Upper lobe of left lung (tissue), 6 donors: ENCODE results near the gene WTAP. TPM values are rescaled to one million over a fixed set of nuclear protein-coding genes. Genes with fewer than 3 reads are reported as not detected.
A peak's percentile ranks its signal among the peaks of the same experiment; 100 is the strongest.

ENCODE experiments used
- ATAC-seq, 2 donors: fragments of 200-7000 bp; cut with Tn5 transposase; one replicate each; pipeline ENCODE4 v1.9.1; 2022; ENCODE audit warnings: mild to moderate bottlenecking in 2 of 2, moderate library complexity in 2 of 2; ENCODE audit not compliant: low FRiP score in 2 of 2
- DNase-seq, 2 donors: peaks; one replicate each; pipeline ENCODE4 v3.0.0-alpha.2; 2019 to 2020
- H3K27ac ChIP-seq, 4 donors: fragments of 200-600 bp; sonication (generic); one replicate each; pipeline ENCODE4 v1.5.1; 2016 to 2019
- H3K27me3 ChIP-seq, 4 donors: fragments of 200-600 bp; sonication (generic); one replicate each; pipeline ENCODE4 v1.5.1; 2017 to 2019
- H3K36me3 ChIP-seq, 4 donors: fragments of 200-600 bp; sonication (generic); one replicate each; pipeline ENCODE4 v1.5.1; 2016 to 2019
- H3K4me1 ChIP-seq, 4 donors: fragments of 200-600 bp; sonication (generic); one replicate each; pipeline ENCODE4 v1.5.1; 2018 to 2019
- H3K4me3 ChIP-seq, 4 donors: fragments of 200-600 bp; sonication (generic); one replicate each; pipeline ENCODE4 v1.5.1; 2017 to 2019; ENCODE audit warnings: mild to moderate bottlenecking in 2 of 4, moderate library complexity in 1 of 4
- H3K9me3 ChIP-seq, 4 donors: fragments of 200-600 bp; sonication (generic); one replicate each; pipeline ENCODE4 v1.5.1; 2018 to 2019
- CTCF ChIP-seq, 6 experiments: fragments of 450-650 bp in 4 of 6; fragments of 200-600 bp in 2 of 6; sonication (generic) in 2 of 6; IDR thresholded peaks; one replicate each; pipeline ENCODE4 v1.5.1; 2016 to 2019; ENCODE audit warnings: antibody characterized with exemption in 6 of 6
- EP300 ChIP-seq, 4 donors: sonication (generic); formaldehyde crosslinking; IDR thresholded peaks; one replicate each; pipeline ENCODE4 v1.5.1; 2017; ENCODE audit warnings: antibody characterized with exemption in 4 of 4, control low read depth in 2 of 4
- POLR2A ChIP-seq, 4 donors: fragments of 450-650 bp; IDR thresholded peaks; one replicate each; pipeline ENCODE4 v1.5.1; 2016 to 2017; ENCODE audit warnings: antibody characterized with exemption in 4 of 4, mild to moderate bottlenecking in 2 of 4
- POLR2AphosphoS5 ChIP-seq, 2 donors: sonication (generic); formaldehyde crosslinking; IDR thresholded peaks; one replicate each; pipeline ENCODE4 v1.5.1; 2017; ENCODE audit warnings: antibody characterized with exemption in 2 of 2
- WGBS, 2 donors: methylation state at CpG; one replicate each; pipeline ENCODE4 v1.1.5; 2017 to 2018; 5-methylcytosine and 5-hydroxymethylcytosine counted together
- total RNA-seq, 6 donors: library from RNA; depleted of rRNA in 4 of 6; stranded (reverse); fragments of >200 nt in 4 of 6; gene quantifications; one replicate each; pipeline versions ENCODE4 v1.1.0 to v1.2.1, GENCODE V29; 2016 to 2021
- donor health status: DM: no; HTN: no; CAD: no; lungs with moderate emphysema.
- donor health status: DM: no; HTN: yes; CAD: no; lungs with severe emphysema.

The WTAP gene
- total RNA-seq, 6 donors from 2014 or later, result 67.0 to 123 (median 90.6) TPM

GRCh38 chr6:159772196-159772595, 44.9 kb downstream of the WTAP start:
- no peaks in the 10 kb centered on the region for H3K4me1 ChIP-seq
- H3K4me3 ChIP-seq, result no peak overlapping the region
- no peak for DNase-seq
- H3K27me3 ChIP-seq, result no peaks in the 10 kb centered on the region
- H3K27ac ChIP-seq, result no peak overlapping the region
- peaks cover 4 to 61% (median 49%) of the 10 kb centered on the region in 4 donors for H3K36me3 ChIP-seq
- no peak for TF ChIP-seq EP300 (IDR thresholded peaks at IDR 0.05)
- no peaks in the 10 kb centered on the region for H3K9me3 ChIP-seq
- WGBS, 2 donors, result 3 to 52% methylated on average over 1 of the region's 1 CpG
- no peak for ATAC-seq

- H3K9me3 ChIP-seq, result no peaks in the 10 kb centered on the region
- peaks cover 39 to 75% (median 67%) of the 10 kb centered on the region in 4 donors for H3K36me3 ChIP-seq
- DNase-seq, result no peak
- no peaks in the 10 kb centered on the region for H3K4me1 ChIP-seq
- no peak overlapping the region for H3K4me3 ChIP-seq
- H3K27ac ChIP-seq, result no peak overlapping the region
- H3K27me3 ChIP-seq, result no peaks in the 10 kb centered on the region
- no peak for TF ChIP-seq CTCF (IDR thresholded peaks at IDR 0.05)
- TF ChIP-seq POLR2A (IDR thresholded peaks at IDR 0.05), result no peak
- TF ChIP-seq EP300 (IDR thresholded peaks at IDR 0.05), result no peak
- TF ChIP-seq POLR2AphosphoS5 (IDR thresholded peaks at IDR 0.05), result no peak
- 79 to 96% methylated on average over 7 of the region's 7 CpGs for WGBS, 2 donors
- no peak for ATAC-seq
Observed at GRCh38 chr6:159777240-159777904, 50.1 kb downstream of the WTAP start.

- ATAC-seq (no peak), DNase-seq (no peak)
- Histone ChIP-seq H3K9me3 (no peaks in the 10 kb centered on the region), H3K4me3 (no peak overlapping the region), H3K27ac (no peak overlapping the region), H3K4me1 (no peaks in the 10 kb centered on the region), H3K27me3 (no peaks in the 10 kb centered on the region), H3K36me3 (peaks cover 45 to 83% (median 74%) of the 10 kb centered on the region in 4 donors)
- WGBS, 2 donors, result 77 to 79% methylated on average over 1 of the region's 1 CpG
- TF ChIP-seq POLR2AphosphoS5 (IDR thresholded peaks at IDR 0.05) (no peak), EP300 (IDR thresholded peaks at IDR 0.05) (no peak), CTCF (IDR thresholded peaks at IDR 0.05) (no peak), POLR2A (IDR thresholded peaks at IDR 0.05) (no peak)
Observed at GRCh38 chr6:159778131-159778530, 50.8 kb downstream of the WTAP start.

- H3K9me3 ChIP-seq, result no peaks in the 10 kb centered on the region
- TF ChIP-seq CTCF (IDR thresholded peaks at IDR 0.05), result no peak
- no peak for TF ChIP-seq EP300 (IDR thresholded peaks at IDR 0.05)
- no peak for TF ChIP-seq POLR2A (IDR thresholded peaks at IDR 0.05)
- TF ChIP-seq POLR2AphosphoS5 (IDR thresholded peaks at IDR 0.05), result no peak
- no peak overlapping the region for H3K27ac ChIP-seq
- 67 to 71% methylated on average over 3 of the region's 3 CpGs for WGBS, 2 donors
- ATAC-seq, result no peak
- no peak for DNase-seq
- H3K36me3 ChIP-seq, result peaks cover 48 to 88% (median 77%) of the 10 kb centered on the region in 4 donors
- no peak overlapping the region for H3K4me3 ChIP-seq
- H3K27me3 ChIP-seq, result no peaks in the 10 kb centered on the region
- no peaks in the 10 kb centered on the region for H3K4me1 ChIP-seq
Observed at GRCh38 chr6:159778542-159779103, 51.3 kb downstream of the WTAP start.

GRCh38 chr6:159788276-159788675, 61.0 kb downstream of the WTAP start:
- Histone ChIP-seq H3K27me3 (no peaks in the 10 kb centered on the region), H3K9me3 (no peaks in the 10 kb centered on the region), H3K36me3 (peaks cover 9 to 55% (median 34%) of the 10 kb centered on the region in 4 donors), H3K4me1 (peaks cover 24 to 43% (median 36%) of the 10 kb centered on the region in 4 donors), H3K27ac (peak overlapping the region; percentile 92 to 99 (median 94)), H3K4me3 (peak overlapping the region; percentile 82 to 98 (median 94))
- TF ChIP-seq POLR2AphosphoS5 (IDR thresholded peaks at IDR 0.05), result no peak
- no peak for TF ChIP-seq CTCF (IDR thresholded peaks at IDR 0.05)
- TF ChIP-seq POLR2A (IDR thresholded peaks at IDR 0.05), result no peak
- TF ChIP-seq EP300 (IDR thresholded peaks at IDR 0.05), result no peak
- 25 to 41% methylated on average over 15 of the region's 15 CpGs for WGBS, 2 donors
- peak in 1 of 2 donors; percentile 37 for DNase-seq
- no peak for ATAC-seq
